ENCODE results near the gene COLEC11. TPM values are rescaled to one million over a fixed set of nuclear protein-coding genes. Genes with fewer than 3 reads are reported as not detected.

Gene COLEC11
- total and polyA plus RNA-seq, 8 donors: 2.0 to 9.9 (median 3.3) TPM; not detected in 3

- no peak for DNase-seq
- H3K9me3 ChIP-seq: no peaks in the 10 kb centered on the region
- WGBS, 5 donors: 78 to 88% (median 82%) methylated on average over 13 of the region's 13 CpGs
- peak overlapping the region in 1 of 5 donors; percentile 11 for H3K27ac ChIP-seq
- H3K4me1 ChIP-seq: peaks cover 36 to 74% (median 50%) of the 10 kb centered on the region in 4 donors
- H3K4me3 ChIP-seq: no peak overlapping the region
- peaks cover 50 to 76% (median 75%) of the 10 kb centered on the region in 4 donors for H3K36me3 ChIP-seq
- intact Hi-C loops (cut with DNase I; ENCODE audit: low total_unique reads): no loop called here
- TF ChIP-seq POLR2A (IDR thresholded peaks at IDR 0.05) (no peak), CTCF (IDR thresholded peaks at IDR 0.05) (no peak), POLR2AphosphoS5 (IDR thresholded peaks at IDR 0.05) (no peak), EP300 (IDR thresholded peaks at IDR 0.05) (no peak)
- no peaks in the 10 kb centered on the region for H3K27me3 ChIP-seq
Measured at GRCh38 chr2:3581367-3582262, 13.3 kb upstream of the COLEC11 start.

GRCh38 chr2:3584076-3584475 is 10.8 kb upstream of the COLEC11 start:
- intact Hi-C loops (cut with DNase I; ENCODE audit: low total_unique reads): no loop called here
- 70 to 84% (median 74%) methylated on average over 6 of the region's 6 CpGs for WGBS, 5 donors
- Histone ChIP-seq H3K27ac (peak overlapping the region in 4 of 5 donors; percentile 76 to 86 (median 82)), H3K36me3 (peaks cover 35 to 51% (median 51%) of the 10 kb centered on the region in 4 donors), H3K9me3 (no peaks in the 10 kb centered on the region), H3K4me1 (peaks cover 19 to 61% (median 29%) of the 10 kb centered on the region in 4 donors), H3K4me3 (no peak overlapping the region), H3K27me3 (no peaks in the 10 kb centered on the region)
- no peak for TF ChIP-seq CTCF (IDR thresholded peaks at IDR 0.05)
- no peak for TF ChIP-seq POLR2AphosphoS5 (IDR thresholded peaks at IDR 0.05)
- no peak for TF ChIP-seq EP300 (IDR thresholded peaks at IDR 0.05)
- no peak for TF ChIP-seq POLR2A (IDR thresholded peaks at IDR 0.05)
- DNase-seq: no peak

- TF ChIP-seq POLR2A (IDR thresholded peaks at IDR 0.05) (no peak), EP300 (IDR thresholded peaks at IDR 0.05) (no peak), CTCF (IDR thresholded peaks at IDR 0.05) (no peak), POLR2AphosphoS5 (IDR thresholded peaks at IDR 0.05) (no peak)
- 46 to 80% (median 62%) methylated on average over 3 to 4 of the region's 4 CpGs for WGBS, 5 donors
- Histone ChIP-seq H3K36me3 (peaks cover 29 to 45% (median 44%) of the 10 kb centered on the region in 4 donors), H3K4me1 (peaks cover 19 to 55% (median 25%) of the 10 kb centered on the region in 4 donors), H3K4me3 (peak overlapping the region in 1 of 4 donors; percentile 19), H3K27ac (peak overlapping the region; percentile 58 to 86 (median 80)), H3K27me3 (no peaks in the 10 kb centered on the region), H3K9me3 (no peaks in the 10 kb centered on the region)
- intact Hi-C loops (cut with DNase I; ENCODE audit: low total_unique reads): no loop called here
- DNase-seq: no peak
Measured at GRCh38 chr2:3584608-3585260, 10.2 kb upstream of the COLEC11 start.
